ENCODE results near the gene CXCL9.

DNA sequence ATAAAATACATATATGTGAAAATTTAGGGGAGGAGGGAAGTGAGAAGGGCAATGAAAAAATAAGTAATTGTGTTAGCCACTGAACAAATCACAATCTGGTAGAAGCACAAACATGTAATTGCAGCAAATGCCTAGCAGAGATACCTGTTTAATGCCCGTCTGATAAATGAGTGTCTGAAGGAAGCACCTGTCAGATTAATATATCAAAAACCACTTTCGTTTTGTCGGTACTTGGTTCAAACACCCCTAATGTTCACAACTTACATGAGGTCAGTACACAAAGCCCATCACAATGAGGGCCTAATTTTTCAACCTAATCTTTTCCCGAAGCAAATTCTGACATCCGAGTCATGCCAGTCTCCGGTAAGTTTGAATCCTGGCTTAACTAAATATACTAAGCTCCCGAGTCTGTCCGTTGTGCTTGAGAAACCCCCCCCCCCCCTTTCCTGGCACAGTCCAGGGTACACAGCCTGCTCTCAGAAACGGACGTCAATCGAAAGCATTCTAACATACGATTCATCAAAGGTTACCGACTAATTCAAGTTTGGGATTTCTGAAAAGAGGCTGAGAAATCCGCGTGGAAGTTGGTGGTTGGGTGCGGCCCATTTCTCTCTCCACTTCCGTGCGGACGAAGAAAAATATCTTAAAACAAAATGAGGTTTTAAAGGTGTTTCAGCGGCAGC lies 17.3 kb downstream of the CXCL9 start:
- TF ChIP-seq, protein P1, sequence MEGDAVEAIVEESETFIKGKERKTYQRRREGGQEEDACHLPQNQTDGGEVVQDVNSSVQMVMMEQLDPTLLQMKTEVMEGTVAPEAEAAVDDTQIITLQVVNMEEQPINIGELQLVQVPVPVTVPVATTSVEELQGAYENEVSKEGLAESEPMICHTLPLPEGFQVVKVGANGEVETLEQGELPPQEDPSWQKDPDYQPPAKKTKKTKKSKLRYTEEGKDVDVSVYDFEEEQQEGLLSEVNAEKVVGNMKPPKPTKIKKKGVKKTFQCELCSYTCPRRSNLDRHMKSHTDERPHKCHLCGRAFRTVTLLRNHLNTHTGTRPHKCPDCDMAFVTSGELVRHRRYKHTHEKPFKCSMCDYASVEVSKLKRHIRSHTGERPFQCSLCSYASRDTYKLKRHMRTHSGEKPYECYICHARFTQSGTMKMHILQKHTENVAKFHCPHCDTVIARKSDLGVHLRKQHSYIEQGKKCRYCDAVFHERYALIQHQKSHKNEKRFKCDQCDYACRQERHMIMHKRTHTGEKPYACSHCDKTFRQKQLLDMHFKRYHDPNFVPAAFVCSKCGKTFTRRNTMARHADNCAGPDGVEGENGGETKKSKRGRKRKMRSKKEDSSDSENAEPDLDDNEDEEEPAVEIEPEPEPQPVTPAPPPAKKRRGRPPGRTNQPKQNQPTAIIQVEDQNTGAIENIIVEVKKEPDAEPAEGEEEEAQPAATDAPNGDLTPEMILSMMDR (conservative IDR thresholded peaks at IDR 0.05; ENCODE audit: low read depth, low read length) = no peak
- TF ChIP-seq EZH2 (IDR thresholded peaks at IDR 0.05; ENCODE audit: low read length, unreplicated experiment) (no peak), EZH2phosphoT487 (IDR thresholded peaks at IDR 0.05; ENCODE audit: borderline replicate concordance, low read length) (no peak)
